ENCODE data around the gene RAB9A. TPM values are rescaled to one million over a fixed set of nuclear protein-coding genes. Genes with fewer than 3 reads are reported as not detected.

Gene RAB9A
- total RNA-seq, 1 experiment from 2014 or later = 15.3 TPM

GRCh38 chrX:13659063-13659462 is 29.9 kb upstream of the RAB9A start:
- no TSS peak for BruUV-seq (replicated peaks)
- intact Hi-C loops (cut with micrococcal nuclease; ENCODE audit: unreplicated experiment) (loop anchor here (5.0 kb wide), 2 partner anchors 88 to 373 kb away; no protein-coding TSS in a partner anchor), in situ Hi-C loops (cut with HindIII; ENCODE audit: low pct_unique_long_range_greater_than_20kb, low sequenced_read_pairs) (no loop called here)
- Histone ChIP-seq H3K9me3 (ENCODE audit: control insufficient read depth, insufficient read depth, low read depth, low read length) (no peaks in the 10 kb centered on the region), H3K4me1 (ENCODE audit: control insufficient read depth, insufficient read depth, low read length) (no peaks in the 10 kb centered on the region), H3K27me3 (ENCODE audit: control insufficient read depth, insufficient read depth, low read length) (no peaks in the 10 kb centered on the region), H3K27ac (ENCODE audit: low read length) (no peak overlapping the region), H3K36me3 (ENCODE audit: control insufficient read depth, insufficient read depth, low read length) (no peaks in the 10 kb centered on the region), H3K4me3 (ENCODE audit: low read depth in 2 of 2, low read length in 2 of 2) (no peak overlapping the region)
- CTCF ChIA-PET = no interaction called here
- DNase-seq (ENCODE audit: low read depth, low spot score) (no peak), ATAC-seq (no peak)
- TF ChIP-seq POLR2AphosphoS5 (IDR thresholded peaks at IDR 0.05; ENCODE audit: low read depth, low read length) (no peak), REST (IDR thresholded peaks at IDR 0.05; ENCODE audit: insufficient read depth in 1 of 2, low read depth in 2 of 2, low read length in 1 of 2) (no peak), TCF7L2 (IDR thresholded peaks at IDR 0.05; ENCODE audit: low read depth, low read length) (no peak), SIN3A (IDR thresholded peaks at IDR 0.05; ENCODE audit: borderline replicate concordance, insufficient read depth, low read depth, low read length) (no peak), CTCF (IDR thresholded peaks at IDR 0.05) (no peak)
- POLR2A ChIA-PET = no interaction called here

GRCh38 chrX:13661735-13662288 is 27.1 kb upstream of the RAB9A start:
- Histone ChIP-seq H3K4me3 (ENCODE audit: low read depth in 2 of 2, low read length in 2 of 2) (no peak overlapping the region), H3K27ac (ENCODE audit: low read length) (no peak overlapping the region), H3K4me1 (ENCODE audit: control insufficient read depth, insufficient read depth, low read length) (no peaks in the 10 kb centered on the region), H3K27me3 (ENCODE audit: control insufficient read depth, insufficient read depth, low read length) (no peaks in the 10 kb centered on the region), H3K9me3 (ENCODE audit: control insufficient read depth, insufficient read depth, low read depth, low read length) (no peaks in the 10 kb centered on the region), H3K36me3 (ENCODE audit: control insufficient read depth, insufficient read depth, low read length) (no peaks in the 10 kb centered on the region)
- ATAC-seq (no peak), DNase-seq (ENCODE audit: low read depth, low spot score) (no peak)
- no TSS peak for BruUV-seq (replicated peaks)
- no peak for TF ChIP-seq TCF7L2 (IDR thresholded peaks at IDR 0.05; ENCODE audit: low read depth, low read length)
- no peak for TF ChIP-seq CTCF (IDR thresholded peaks at IDR 0.05)
- TF ChIP-seq POLR2AphosphoS5 (IDR thresholded peaks at IDR 0.05; ENCODE audit: low read depth, low read length) = no peak
- TF ChIP-seq REST (IDR thresholded peaks at IDR 0.05; ENCODE audit: insufficient read depth in 1 of 2, low read depth in 2 of 2, low read length in 1 of 2) = no peak
- no peak for TF ChIP-seq SIN3A (IDR thresholded peaks at IDR 0.05; ENCODE audit: borderline replicate concordance, insufficient read depth, low read depth, low read length)
- in situ Hi-C loops (cut with HindIII; ENCODE audit: low pct_unique_long_range_greater_than_20kb, low sequenced_read_pairs) (no loop called here), intact Hi-C loops (cut with micrococcal nuclease; ENCODE audit: unreplicated experiment) (no loop called here)
- CTCF ChIA-PET = interaction anchor here (0.5 kb wide), 1 partner anchor 368 kb away, joined by 3 read pairs; the partner anchor contains the start of gene GEMIN8
- POLR2A ChIA-PET = no interaction called here
